Osteocyte (in vitro differentiated cells): ENCODE results near the gene DKK3. TPM values are rescaled to one million over a fixed set of nuclear protein-coding genes. Genes with fewer than 3 reads are reported as not detected.

Experiments
- DNase-seq: peaks from one replicate; pipeline ENCODE4 v3.0.0; 2021; ENCODE audit warnings: mixed read lengths; ENCODE audit not compliant: unreplicated experiment; ENCODE audit errors: extremely low spot score
- H3K27ac Mint-ChIP-seq: one replicate; pipeline ENCODE4 v1.8.0; 2021; ENCODE audit warnings: mild to moderate bottlenecking, mixed read lengths; ENCODE audit not compliant: unreplicated experiment
- H3K27me3 Mint-ChIP-seq: one replicate; pipeline ENCODE4 v1.8.0; 2021; ENCODE audit warnings: mixed read lengths; ENCODE audit not compliant: unreplicated experiment
- H3K36me3 Mint-ChIP-seq: one replicate; pipeline ENCODE4 v1.8.0; 2021; ENCODE audit warnings: mixed read lengths; ENCODE audit not compliant: unreplicated experiment
- H3K4me1 Mint-ChIP-seq: one replicate; pipeline ENCODE4 v1.8.0; 2021; ENCODE audit warnings: mixed read lengths; ENCODE audit not compliant: unreplicated experiment
- H3K4me3 Mint-ChIP-seq: one replicate; pipeline ENCODE4 v1.8.0; 2021; ENCODE audit warnings: mild to moderate bottlenecking, moderate library complexity, mixed read lengths; ENCODE audit not compliant: unreplicated experiment
- H3K9me3 Mint-ChIP-seq: one replicate; pipeline ENCODE4 v1.8.0; 2021; ENCODE audit warnings: mixed read lengths; ENCODE audit not compliant: unreplicated experiment
- CTCF ChIP-seq: fragments of 200-600 bp; sonication (generic); IDR thresholded peaks from 2 replicates; pipeline ENCODE4 v1.5.0; 2021; ENCODE audit warnings: antibody characterized with exemption, mild to moderate bottlenecking, moderate library complexity
- total RNA-seq: library from RNA; stranded (reverse); gene quantifications from 2 replicates; pipeline ENCODE4 v1.2.1, GENCODE V29; 2021

The DKK3 gene
- total RNA-seq, 1 donor from 2014 or later: 548 TPM

GRCh38 chr11:12003336-12003735 lies 5.1 kb downstream of the DKK3 start:
- TF ChIP-seq CTCF: no peak
- peaks cover 64% of the 10 kb centered on the region for H3K4me1 Mint-ChIP-seq

GRCh38 chr11:12001186-12001585 lies 7.2 kb downstream of the DKK3 start:
- no peaks in the 10 kb centered on the region for H3K9me3 Mint-ChIP-seq
- no peaks in the 10 kb centered on the region for H3K27me3 Mint-ChIP-seq
- peaks cover 43% of the 10 kb centered on the region for H3K36me3 Mint-ChIP-seq
- no peak for TF ChIP-seq CTCF
- no peak overlapping the region for H3K4me3 Mint-ChIP-seq
- no peak for DNase-seq
- H3K4me1 Mint-ChIP-seq: peaks cover 64% of the 10 kb centered on the region
- no peak overlapping the region for H3K27ac Mint-ChIP-seq

More at GRCh38 chr11:12003336-12003735, 5.1 kb downstream of the DKK3 start:
- Mint-ChIP-seq H3K4me3 (peak overlapping the region; percentile 6), H3K27me3 (no peaks in the 10 kb centered on the region), H3K9me3 (no peaks in the 10 kb centered on the region), H3K36me3 (peaks cover 26% of the 10 kb centered on the region), H3K27ac (peak overlapping the region; percentile 63)
- DNase-seq: no peak

DNA sequence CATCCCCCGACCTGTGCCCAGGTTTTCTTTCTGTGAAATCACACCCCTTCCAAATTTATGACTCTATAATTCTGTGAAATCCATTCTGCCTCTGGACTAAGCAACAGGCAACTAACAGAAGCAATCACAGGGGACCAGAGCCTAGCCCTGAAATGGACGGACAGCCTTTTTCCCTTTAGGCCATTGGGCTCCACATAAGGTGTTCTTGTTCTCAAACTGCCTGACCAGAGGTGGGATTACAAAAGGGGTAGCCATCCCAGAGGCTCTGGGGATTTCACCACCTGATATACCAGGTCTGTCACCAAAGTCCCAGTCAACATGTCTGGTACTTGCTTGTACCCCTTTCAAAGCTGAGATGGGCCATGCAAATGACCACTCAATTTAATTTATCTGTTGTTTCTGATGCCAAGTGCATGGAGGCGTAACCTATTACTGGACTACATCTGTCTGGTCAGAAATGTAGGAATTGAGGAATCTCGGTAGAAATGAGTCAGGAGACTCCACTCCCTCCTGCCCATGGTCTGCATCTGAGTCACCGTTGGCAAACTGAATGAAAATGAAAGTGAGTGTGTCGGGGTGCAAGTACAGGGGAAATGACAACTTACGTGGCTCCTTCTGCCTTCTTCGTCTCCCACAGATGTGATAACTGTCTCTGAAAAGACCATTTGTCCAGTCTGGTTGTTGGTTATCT lies 10.2 kb downstream of the DKK3 start:
- H3K27me3 Mint-ChIP-seq: no peaks in the 10 kb centered on the region
- H3K4me1 Mint-ChIP-seq: peaks cover 64% of the 10 kb centered on the region
- H3K4me3 Mint-ChIP-seq: peak overlapping the region; percentile 64
- TF ChIP-seq CTCF: no peak
- DNase-seq: no peak
- no peaks in the 10 kb centered on the region for H3K9me3 Mint-ChIP-seq
- peaks cover 51% of the 10 kb centered on the region for H3K36me3 Mint-ChIP-seq
- peak overlapping the region; percentile 88 for H3K27ac Mint-ChIP-seq

GRCh38 chr11:11997049-11997322 lies 11.4 kb downstream of the DKK3 start:
- no peak for TF ChIP-seq CTCF
- Mint-ChIP-seq H3K27ac (peak overlapping the region; percentile 88), H3K9me3 (no peaks in the 10 kb centered on the region), H3K4me3 (no peak overlapping the region), H3K27me3 (no peaks in the 10 kb centered on the region), H3K4me1 (peaks cover 72% of the 10 kb centered on the region), H3K36me3 (peaks cover 41% of the 10 kb centered on the region)
- no peak for DNase-seq

- TF ChIP-seq CTCF: no peak
- H3K27me3 Mint-ChIP-seq: no peaks in the 10 kb centered on the region
- no peak overlapping the region for H3K4me3 Mint-ChIP-seq
- peaks cover 77% of the 10 kb centered on the region for H3K4me1 Mint-ChIP-seq
- no peaks in the 10 kb centered on the region for H3K9me3 Mint-ChIP-seq
- peaks cover 38% of the 10 kb centered on the region for H3K36me3 Mint-ChIP-seq
- no peak for DNase-seq
- H3K27ac Mint-ChIP-seq: peak overlapping the region; percentile 88
These were observed 11.9 kb downstream of the DKK3 start for GRCh38 chr11:11996321-11997048.
